Urothelium cell line (cell line): Measurements from ENCODE around the gene PRDM4.
"Not testable (repeated sequence)": the region's sequence is repeated elsewhere in the genome, so short reads cannot be mapped to it uniquely, and the experiment has no call there.

Experiments used
- DNase-seq: peaks from one replicate; pipeline ENCODE4 v3.0.0; 2011; ENCODE audit warnings: low spot score, mixed read lengths
- FAIRE-seq: peaks from 2 replicates; lab custom pipeline; 2011; peaks lifted over from hg19 to GRCh38; lab: Jason Lieb, UNC

PRDM4 gene

DNA sequence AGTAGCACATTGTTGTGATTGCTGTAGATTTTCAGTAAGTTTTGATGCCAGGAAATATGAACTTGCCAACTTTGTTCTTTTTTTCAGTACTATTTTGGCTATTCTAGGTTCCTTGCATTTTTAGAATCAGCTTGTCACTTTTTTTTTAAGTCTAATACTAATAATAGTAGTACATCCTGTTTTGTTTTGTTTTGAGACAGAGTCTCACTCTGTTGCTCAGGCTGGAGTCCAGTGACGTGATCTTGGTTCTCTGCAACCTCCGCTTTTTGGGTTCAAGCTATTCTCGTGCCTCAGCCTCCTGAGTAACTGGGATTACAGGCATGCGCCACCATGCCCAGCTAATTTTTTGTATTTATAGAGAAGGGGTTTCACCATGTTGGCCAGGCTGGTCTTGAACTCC is 58.8 kb downstream of the PRDM4 start:
- FAIRE-seq (no peak), DNase-seq (no peak)

DNA sequence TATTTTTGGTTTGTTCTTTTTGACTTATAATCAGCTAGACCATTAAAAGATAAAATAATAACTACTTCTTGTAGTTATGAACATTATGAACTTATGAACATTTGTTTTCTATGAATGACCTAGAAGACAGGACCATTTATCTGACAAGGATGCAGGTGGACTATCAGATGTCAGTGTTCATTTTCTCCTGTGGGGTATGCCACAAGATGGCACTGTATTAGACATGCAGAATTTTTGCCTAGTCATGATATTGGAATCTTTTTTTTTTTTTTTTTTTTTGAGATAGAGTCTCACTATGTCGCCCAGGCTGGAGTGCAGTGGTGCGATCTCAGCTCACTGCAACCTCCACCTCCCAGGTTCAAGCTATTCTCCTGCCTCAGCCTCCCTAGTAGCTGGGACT is 65.2 kb downstream of the PRDM4 start:
- peak; percentile 29 for DNase-seq
- not testable (repeated sequence) for FAIRE-seq

DNA sequence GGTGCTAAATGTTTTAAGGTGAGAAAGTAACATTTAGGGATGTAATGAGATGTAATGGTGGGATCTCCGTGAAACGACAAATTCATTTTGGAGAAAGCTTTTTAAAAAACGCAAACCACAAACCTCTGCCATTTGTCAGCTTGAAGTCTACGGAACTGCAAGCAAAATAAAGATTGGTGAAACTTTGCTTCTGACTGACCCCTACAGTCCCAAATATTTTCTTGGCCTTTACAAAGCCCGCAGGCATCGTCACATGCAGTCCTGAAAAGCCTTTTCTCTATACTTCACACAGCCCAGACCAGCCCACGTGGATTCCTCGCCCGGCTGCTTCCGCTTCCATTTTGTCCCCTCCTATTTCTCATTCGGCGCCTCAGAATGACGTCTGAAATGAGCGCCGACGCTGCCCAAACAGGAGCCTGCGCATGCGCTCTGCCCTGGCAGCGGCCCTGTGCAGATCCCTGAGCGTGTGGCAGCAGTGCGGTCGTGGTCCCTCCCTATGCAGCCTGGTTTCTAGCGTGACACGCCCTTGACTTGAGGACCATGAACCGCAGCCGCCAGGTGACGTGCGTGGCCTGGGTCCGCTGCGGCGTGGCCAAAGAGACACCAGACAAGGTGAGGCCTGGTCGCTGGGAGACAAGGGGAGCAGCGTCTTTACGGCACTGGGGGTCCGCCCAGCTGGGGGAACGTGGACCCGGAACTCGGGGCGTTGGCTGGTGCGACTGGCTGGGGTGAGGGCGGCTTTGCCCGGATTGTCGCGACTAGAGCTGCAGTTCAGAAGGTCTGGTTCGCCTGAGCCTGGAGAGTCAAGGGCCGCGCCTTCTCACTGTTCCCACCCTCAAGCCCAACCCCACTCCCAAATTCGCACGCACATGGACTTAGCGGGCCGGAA is 75.3 kb downstream of the PRDM4 start, which contains the start of gene PWP1:
Gene PWP1 (plus strand): TSS at position 440 of the 889 bp plus-strand sequence. CDS start 101 bp downstream, at position 541.
- no peak for FAIRE-seq

DNA sequence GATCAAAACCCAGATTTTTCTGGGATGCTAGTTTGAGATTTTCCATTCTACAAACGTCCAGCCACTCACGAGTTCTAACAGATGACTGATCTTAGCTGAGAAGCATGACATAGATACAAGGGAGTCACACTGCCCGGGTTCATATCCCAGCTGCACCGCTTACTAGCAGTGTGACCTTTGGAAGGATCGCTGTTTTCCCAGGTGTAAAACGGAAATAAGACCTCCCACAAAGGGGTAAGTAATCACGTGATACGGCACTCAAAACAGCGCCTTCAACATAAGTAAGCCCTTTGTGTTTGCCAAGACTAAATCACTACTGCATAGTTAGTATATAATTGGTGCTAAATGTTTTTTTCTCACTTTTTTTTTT is 76.0 kb downstream of the PRDM4 start:
- no peak for FAIRE-seq

More for the DNA sequence above, 75.3 kb downstream of the PRDM4 start, which contains the start of gene PWP1:
- DNase-seq: peak; percentile 90

DNA sequence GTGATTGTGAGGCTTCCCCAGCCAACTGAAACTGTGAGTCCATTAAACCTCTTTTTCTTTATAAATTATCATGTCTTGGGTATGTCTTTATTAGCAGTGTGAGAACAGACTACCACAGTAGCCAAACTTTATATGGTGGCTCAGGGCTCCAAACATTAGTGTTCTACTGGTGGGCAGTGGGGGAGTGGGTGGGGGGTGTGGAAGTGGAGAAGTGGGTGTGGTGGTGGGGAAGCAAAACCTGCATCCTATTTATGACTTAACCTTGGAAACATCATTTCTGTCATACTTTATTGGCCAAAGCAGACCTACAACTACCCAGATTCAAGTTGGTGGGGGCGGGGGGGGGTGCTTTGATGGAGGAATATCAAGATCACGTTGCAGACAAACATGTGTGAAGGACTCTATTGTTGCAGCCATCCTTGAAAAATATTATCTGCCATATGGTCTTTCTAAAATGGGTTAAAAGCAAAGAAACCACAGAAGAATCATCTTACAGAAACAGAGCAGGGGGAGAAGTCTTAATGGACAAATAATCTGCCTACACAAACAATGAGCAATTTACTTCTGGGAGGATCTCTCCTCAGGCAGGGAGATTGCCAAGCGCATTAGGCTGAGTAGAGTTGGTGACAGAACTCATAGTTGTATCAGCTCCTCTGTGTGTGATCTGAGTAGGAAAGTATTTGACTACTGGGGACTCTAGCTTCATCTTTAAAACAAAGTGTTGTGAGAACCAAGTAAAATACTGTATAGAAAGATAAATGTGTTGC is 76.7 kb downstream of the PRDM4 start:
- FAIRE-seq: no peak

More for the DNA sequence above, 76.0 kb downstream of the PRDM4 start:
- no peak for DNase-seq

More for the DNA sequence above, 76.7 kb downstream of the PRDM4 start:
- no peak for DNase-seq
